GM18858 (cell line): ENCODE results near the gene LARP4.
"Not testable (repeated sequence)": the region's sequence is repeated elsewhere in the genome, so short reads cannot be mapped to it uniquely, and the experiment has no call there.

Experiments used
- ATAC-seq: cut with Tn5 transposase; IDR thresholded peaks from one replicate; pipeline ENCODE4 v1.9.1; 2021; ENCODE audit not compliant: unreplicated experiment

The LARP4 gene

DNA sequence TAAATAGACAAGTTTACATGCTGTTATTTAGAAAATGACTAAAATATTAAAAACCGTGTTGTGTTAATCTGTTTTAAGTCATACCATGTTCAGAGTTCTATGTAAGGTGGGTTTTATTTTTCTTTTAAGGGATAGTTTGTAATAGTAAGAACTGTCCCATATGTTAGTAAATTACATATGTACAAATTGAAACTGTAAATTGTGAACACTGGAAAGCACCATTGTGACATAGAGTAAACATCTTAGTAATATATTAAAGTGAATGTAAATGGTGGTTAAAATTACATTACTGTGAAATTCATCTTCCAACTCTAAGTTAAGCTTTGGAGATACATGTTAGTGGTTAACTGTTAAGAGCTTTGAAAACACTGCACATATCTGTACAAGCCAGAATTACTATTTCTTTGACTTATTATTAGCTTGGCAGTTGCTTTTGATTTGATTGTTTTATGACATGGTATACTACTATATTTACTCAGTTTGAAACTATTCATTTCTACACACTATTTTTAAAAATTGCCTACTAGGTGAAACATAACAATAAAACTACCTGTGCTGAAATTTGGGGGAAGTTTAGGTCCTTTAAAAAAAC, 76.7 kb downstream of the LARP4 start:
- ATAC-seq = no peak

DNA sequence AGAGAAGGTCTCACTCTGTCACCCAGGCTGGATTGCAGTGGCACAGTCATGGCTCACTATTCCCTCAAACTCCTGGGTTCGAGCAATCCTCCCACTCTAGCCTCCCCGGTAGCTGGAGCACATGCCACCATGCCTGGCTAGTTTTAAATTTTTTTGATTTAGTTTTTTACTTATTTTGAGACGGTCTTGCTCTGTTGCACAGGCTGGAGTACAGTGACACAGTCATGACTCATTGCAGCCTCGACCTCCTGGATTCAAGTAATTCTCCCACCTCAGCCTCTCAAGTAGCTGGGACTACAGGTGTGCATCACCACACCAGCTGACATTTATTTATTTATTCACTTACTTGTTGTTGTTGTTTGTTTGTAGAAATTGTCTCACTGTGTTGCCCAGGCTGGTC, 81.9 kb downstream of the LARP4 start:
- ATAC-seq = no peak

DNA sequence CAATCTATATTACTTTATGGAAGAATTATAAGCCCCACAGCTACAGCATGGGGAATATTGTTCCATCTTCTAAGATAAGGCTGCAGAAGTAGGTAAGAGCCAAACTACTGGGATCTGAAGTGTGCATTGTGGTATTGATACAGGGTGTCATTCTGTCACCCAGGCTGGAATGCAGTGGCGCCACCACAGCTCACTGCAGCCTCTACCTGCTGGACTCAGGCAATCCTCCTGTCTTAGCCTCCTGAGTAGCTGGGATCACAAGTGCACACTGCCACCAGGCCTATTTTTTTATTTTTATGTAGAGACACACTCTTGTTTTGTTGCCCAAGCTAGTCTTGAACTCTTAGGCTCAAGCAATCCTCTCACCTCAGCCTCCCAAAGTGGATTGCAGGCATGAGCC, 82.8 kb downstream of the LARP4 start:
- no peak for ATAC-seq

DNA sequence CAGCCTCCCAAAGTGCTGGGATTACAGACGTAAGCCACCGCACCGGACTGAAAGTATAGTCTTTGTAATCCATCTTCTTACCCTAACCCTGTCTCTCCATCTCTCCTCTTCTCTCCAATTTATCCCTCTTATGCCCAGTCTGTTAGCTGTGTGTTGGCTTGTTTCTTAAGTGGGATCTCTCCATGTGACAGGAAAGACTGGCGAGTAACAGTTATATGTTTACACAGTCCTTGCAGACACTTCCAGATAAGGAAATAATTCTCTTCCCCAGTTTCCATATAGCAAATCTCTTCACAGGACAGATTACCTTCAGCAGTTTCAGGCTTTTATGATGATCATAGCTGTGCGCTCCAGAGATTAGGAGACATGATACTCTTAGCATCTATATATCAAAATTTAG, 88.1 kb downstream of the LARP4 start:
- no peak for ATAC-seq

DNA sequence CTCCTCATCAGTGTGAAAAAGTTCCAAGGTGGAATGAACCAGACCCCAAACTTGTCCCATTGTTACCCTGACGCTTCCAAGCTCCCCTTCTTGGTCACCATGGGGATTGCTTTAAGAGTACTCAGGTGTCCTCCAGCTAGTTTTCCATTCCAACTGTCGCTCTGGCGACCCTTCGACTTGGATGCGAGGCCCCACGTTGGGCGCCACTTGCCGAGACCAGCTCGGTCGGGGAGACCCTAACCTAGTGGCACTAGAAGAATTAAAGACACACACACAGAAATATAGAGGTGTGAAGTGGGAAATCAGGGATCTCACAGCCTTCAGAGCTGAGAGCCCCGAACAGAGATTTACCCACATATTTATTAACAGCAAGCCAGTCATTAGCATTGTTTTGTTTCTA, 97.4 kb downstream of the LARP4 start:
- not testable (repeated sequence) for ATAC-seq

DNA sequence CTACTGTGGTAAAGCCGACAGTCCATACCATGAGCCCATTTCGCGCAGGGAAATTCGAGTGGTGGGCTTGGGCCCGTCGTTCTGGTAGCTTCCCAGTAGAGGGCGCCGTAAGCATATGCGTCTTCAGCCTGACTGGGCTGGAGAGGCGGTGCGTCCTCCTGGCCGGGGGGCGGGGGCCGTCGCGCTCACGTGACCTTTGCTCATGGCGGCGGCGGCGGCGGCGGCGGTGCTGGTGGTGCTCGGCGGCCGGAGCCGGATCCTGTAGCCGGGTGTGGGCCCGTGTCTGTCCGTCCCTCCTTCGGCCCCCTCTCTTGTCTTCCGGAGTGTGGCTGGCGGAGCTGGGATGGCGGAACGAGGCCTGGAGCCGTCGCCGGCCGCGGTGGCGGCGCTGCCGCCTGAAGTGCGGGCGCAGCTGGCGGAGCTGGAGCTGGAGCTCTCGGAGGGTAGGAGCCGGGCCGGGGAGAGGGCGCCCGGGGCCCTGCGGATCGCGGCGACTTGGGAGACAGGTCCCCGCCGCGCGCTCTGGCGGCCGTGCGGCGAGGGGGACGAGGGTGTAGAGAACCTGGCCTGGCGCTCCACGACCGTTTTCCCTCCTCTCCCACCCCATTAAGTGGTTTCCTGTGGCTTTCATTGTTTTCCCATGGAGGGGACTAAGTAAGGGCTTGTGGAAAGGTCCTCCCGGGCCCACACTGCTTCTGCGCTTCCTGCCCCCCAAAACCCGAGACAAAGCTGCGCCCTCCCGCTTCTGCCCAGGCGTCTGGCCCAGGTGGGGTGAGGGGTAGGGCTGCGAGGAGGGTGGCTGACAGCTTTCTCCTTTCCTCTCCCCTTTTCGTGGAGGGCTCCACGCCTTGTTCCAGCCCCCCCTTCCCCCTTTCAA, 104.4 kb downstream of the LARP4 start, which contains the start of gene DIP2B:
TSS of gene DIP2B (plus strand) at position 188 of the 877 bp plus-strand sequence. CDS start at position 344, 156 bp downstream.
- ATAC-seq = peak; percentile 39

DNA sequence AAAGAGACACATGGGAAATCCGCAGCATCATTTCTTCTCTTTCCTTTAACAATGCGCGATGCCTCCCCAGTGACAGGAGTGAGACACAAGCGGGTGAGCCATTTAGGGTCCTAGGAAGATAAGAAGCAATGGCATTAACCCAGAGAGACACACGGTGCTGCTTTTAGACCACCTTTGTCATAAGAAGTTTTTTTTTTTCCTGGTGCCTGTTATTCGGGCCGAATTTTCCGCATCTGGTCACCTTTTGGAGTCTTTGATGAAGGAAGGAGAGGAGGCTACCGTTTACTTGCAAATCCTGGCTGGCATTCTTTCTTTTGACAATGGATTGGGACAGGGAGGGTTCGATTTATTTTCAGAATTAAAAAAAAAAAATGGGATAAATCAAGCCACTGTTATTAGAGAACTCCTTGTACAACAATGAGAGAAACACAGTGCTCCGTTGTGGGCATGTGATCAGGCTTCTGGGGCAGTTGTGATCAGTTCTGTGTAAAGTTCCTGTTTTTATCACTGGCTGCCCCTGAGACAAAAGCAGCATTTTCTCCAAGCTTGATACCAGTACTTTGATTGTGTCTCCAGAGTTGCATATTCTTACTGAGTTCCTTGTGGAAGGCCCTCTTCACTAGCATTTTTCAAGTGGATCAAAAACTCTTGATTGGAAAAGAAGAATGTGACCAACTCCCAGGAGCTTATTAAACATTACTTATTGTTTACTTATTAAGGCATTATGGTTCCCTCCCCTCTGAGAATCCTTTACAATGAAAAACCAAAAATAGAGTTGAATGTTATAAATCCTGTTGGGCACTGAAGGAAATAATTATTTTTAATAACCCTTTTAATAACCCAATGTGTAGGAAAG, 105.2 kb downstream of the LARP4 start:
- ATAC-seq = no peak

DNA sequence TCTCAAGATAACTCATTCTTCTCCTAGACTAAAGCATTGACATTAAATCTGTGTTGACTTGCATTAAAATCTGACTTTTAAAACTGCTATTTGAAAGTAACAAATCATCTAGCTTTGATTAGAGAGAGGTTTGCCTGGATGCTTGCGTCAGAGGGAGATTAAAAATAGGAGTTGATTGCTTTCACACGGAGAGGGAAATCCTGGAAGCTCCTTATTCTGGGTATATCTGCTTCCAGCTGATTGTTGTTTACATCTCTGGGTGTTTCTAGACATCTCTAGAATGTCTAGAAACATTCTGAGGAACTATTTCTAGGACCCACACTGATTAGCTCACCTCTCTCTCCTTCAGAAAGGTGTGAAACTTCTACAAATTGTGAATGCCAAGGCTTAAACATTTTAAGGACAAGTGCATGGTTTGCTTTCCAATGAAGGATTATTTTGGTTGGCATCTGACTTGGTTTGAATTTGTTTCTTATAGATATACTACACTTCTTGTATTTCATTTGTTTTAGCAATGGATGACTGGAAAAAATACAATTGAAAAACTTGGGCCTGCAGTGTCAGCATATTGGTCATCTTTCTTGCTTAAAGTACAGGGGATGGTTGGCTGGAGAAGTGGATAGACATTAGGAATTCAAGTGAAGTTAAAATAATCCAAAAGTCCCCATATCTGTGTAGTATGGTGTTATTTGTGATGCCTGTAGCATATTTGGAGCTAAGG, 106.2 kb downstream of the LARP4 start:
- no peak for ATAC-seq

DNA sequence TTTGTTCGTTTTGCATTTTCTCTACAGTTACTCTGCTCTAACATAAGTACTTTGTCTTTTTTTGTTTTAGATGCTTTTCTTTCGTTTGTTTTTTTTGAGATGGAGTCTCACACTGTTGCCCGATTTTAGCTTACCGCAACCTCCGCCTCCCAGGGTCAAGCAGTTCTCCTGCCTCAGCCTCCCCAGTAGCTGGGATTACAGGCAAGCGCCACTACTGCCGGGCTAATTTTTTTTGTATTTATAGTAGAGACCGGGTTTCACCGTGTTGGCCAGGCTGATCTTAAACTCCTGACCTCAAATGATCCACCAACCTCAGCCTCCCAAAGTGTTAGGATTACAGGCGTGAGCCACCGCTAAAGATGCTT, 106.8 kb downstream of the LARP4 start:
- ATAC-seq = no peak

DNA sequence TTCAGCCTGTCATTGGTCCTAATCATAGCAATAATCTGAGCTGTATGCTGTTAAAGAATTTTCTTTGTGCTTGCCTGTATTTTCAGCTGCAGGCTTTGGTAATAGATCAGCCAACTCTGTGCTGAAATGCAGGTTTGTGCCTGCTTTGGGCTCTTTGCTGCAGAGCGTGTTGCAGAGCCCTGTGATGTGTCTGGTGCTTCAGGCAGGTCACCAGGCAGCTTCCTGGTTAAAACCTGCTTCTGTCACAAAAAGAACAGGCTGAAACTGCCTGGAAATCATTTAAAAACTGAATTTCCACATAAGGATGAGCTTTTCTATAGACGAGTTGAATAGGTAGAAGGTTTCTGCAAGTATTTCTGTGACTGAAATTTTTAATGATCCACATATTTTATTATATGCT, 107.2 kb downstream of the LARP4 start:
- ATAC-seq = no peak

DNA sequence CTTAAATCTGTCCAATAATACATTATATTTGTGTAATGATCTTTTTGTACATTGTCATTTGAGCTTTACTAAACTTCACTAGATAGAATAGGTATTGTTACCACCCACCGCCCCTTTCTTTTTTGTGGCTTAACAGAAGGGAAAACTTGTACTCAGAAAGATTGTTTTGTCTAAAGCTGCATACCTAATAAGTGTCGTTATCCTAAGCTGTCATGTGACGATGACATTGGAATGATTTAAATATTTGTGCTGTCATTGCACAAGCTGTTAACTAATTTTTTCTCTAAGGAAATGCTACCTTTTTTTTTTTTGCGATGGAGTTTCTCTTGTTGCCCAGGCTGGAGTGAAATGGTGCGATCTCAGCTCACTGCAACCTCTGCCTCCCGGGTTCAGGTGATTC, 107.7 kb downstream of the LARP4 start:
- no peak for ATAC-seq

DNA sequence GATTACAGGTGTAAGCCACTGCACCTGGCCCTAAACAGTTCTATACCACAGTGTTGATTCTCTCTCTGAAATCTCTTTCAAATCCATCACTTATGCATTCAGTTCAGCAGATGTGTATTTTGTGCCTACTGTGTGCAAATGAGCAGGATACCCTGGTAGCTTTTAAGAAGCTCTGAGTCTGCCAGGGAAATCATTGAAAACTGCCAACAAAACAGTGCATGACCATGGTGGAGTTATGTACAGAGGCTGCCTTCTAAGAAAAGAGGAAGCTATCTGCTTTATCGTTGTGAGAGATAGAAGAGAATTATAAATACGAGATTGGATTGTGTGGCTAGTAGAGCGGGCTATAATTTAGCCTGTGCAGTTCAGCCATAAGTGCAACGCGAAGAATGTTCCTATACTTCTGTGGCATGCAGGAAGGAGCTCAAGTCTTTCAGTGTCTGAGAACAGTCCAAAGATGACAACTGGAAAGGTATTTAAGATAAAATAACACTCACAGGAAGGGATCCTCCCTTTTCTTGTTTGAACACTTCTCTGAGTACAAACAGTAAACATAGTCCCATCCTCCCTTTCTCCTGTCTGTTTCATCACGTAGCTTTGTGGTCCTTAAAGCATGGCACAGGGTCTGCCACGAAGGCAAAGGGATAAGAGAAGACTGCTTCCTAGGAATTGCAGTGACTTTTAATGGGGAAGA, 108.4 kb downstream of the LARP4 start:
- ATAC-seq = no peak

DNA sequence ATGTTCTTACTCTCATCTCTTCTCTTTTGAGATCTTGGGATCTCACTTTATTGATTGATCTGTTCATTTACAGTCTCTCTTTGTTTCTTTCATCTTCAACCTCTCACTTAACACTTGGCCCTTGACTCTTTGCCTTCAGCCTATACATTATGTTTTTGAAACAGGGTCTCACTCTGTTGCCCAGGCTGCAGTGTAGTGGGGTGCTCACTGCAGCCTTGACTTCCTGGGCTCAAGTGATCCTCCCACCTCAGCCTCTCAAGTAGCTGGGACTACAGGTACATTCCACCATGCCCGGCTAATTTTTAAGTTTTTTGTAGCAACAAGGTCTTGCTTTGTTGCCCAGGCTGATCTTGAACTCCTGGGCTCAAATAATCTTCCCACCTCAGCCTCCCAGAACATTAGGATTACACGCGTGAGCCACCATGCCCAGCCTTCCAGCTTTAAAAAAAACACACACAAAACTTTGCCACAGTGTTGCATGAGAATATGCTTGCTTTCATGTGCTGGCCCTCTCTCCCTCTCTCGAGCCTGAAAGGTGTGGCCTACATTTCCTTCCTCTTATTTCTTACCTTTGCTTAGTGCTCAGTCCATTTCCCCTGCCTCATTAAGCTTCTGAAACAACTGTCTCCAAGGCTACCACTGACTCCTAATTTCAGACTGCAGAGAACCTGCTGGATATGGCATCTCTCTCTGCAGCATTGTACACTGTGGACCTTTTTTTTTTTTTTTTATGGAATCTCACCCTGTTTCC, 114.0 kb downstream of the LARP4 start:
- ATAC-seq = no peak

DNA sequence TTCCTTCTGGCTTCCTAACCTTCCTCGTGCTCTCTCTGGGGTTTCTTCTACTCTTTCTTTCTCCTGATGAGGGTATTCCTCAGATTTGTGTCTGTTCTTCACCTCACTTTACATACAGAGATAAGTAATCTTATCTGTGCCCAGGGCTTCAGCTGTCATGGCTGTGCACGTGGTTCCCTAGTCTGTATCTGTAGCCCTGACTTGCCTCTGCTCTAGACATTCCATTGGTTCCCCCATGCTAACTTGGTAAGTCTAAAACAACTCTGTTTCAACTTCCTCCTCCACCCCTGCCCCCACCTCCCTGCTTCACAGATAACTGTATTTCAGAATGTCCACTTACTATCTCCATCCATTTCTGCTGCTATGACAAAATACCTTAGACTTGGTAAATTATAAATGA, 114.9 kb downstream of the LARP4 start:
- no peak for ATAC-seq

DNA sequence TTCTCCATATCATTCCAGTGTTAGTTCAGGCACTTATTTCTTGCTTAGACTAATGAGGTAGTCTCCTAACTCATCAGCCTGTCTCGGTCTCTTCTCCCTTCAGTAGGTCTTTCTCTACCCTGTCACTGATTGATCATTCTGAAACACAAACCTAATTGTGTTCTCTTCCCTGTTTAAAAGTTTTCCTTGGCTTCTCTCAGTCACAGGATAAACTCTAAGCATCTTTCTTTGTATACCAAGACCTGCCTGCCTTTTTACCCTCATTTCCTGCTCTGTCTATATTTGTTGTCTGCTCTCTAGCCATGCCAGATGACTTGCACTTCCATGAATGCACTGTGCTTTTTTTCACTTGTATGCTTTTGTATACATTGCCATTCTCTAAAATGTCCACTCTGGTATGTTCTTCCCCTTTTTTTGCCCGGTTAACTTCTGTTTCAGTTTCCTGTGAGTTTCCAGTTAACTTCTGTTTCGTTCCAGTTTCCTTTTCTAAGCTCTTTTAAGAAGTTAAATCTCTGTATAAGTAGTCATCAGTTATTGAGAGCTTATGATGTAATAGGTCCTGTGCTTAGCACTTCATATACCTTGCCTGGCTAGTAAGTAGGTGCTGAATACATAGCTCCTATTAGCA, 116.8 kb downstream of the LARP4 start:
- peak; percentile 64 for ATAC-seq

DNA sequence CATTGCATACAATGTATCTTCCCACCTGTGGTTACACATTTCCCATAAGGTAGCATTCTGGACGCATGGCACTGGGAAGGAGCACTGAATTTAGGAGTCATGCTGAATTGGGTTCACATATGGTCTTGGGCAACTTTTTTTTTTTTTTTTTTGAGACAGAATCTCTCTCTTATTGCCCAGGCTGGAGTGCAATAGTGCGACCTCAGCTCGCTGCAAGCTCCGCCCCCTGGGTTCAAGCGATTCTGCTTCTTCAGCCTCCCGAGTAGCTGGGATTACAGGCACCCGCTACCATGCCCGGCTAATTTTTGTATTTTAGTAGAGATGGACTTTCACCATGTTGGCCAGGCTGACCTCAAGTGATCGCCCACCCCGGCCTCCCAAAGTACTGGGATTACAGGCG, 117.4 kb downstream of the LARP4 start:
- ATAC-seq = no peak

DNA sequence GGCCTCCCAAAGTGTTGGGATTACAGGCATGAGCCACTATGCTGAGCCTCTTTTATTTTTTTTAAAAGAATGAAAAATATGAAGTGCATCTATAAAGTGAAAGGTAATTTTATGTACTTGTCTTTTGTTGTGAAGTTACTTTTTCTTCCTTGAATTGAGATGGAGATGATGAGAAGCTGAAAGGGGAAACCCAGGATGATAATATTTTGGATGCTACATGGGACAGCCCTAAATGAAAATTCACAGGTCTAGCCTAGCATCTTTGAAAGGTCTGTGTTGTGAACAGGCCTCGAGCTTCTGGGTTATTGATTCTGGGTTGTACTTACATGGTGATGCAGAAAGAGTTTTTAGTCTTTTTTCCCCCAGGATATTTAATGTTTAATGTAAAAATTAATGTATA, 118.7 kb downstream of the LARP4 start:
- ATAC-seq = no peak

DNA sequence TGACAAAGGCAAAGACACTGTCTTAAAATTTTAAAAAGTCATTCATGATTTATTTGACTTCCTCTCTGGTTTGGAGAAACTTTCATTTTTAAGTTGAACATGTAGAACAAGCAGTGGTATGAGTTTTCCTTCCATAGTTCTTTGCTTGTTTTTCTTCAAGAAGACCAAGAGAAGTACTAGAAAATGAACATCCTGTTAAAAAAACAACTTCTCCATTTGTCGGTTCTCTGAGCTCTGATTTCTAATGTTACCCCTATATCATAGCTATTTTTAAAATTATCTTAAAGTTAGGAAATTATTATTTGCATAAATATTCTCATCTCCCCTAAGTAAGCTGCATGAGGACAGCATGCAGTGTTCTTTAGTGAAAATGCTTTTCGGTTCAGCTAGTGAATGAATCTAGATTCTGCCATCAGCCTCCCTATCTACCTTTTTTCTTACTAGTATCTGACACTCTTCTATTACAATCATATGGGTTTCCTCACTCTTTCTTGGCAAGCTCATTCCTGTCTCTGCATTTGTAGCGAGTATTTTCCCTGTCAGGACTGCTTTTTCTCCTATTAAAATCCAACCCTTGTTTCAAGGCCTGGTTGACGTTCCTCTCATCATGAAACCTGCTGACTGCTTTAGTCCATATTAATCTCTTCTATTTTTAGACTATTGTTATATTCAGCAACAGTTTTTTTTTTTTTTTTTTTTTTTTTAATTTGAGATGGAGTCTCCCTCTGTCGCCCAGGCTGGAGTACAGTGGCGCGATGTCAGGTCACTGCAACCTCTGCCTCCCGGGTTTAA, 119.9 kb downstream of the LARP4 start:
- ATAC-seq = no peak
